Upper lobe of left lung (tissue), 6 donors: ENCODE measurements around the gene POLR3E. TPM values are rescaled to one million over a fixed set of nuclear protein-coding genes. Genes with fewer than 3 reads are reported as not detected.

Source experiments
- ATAC-seq, 2 donors: fragments of 200-7000 bp; cut with Tn5 transposase; one replicate each; pipeline ENCODE4 v1.9.1; 2022; ENCODE audit warnings: mild to moderate bottlenecking in 2 of 2, moderate library complexity in 2 of 2; ENCODE audit not compliant: low FRiP score in 2 of 2
- DNase-seq, 2 donors: peaks; one replicate each; pipeline ENCODE4 v3.0.0-alpha.2; 2019 to 2020
- H3K27ac ChIP-seq, 4 donors: fragments of 200-600 bp; sonication (generic); one replicate each; pipeline ENCODE4 v1.5.1; 2016 to 2019
- H3K27me3 ChIP-seq, 4 donors: fragments of 200-600 bp; sonication (generic); one replicate each; pipeline ENCODE4 v1.5.1; 2017 to 2019
- H3K36me3 ChIP-seq, 4 donors: fragments of 200-600 bp; sonication (generic); one replicate each; pipeline ENCODE4 v1.5.1; 2016 to 2019
- H3K4me1 ChIP-seq, 4 donors: fragments of 200-600 bp; sonication (generic); one replicate each; pipeline ENCODE4 v1.5.1; 2018 to 2019
- H3K4me3 ChIP-seq, 4 donors: fragments of 200-600 bp; sonication (generic); one replicate each; pipeline ENCODE4 v1.5.1; 2017 to 2019; ENCODE audit warnings: mild to moderate bottlenecking in 2 of 4, moderate library complexity in 1 of 4
- H3K9me3 ChIP-seq, 4 donors: fragments of 200-600 bp; sonication (generic); one replicate each; pipeline ENCODE4 v1.5.1; 2018 to 2019
- CTCF ChIP-seq, 6 experiments: fragments of 450-650 bp in 4 of 6; fragments of 200-600 bp in 2 of 6; sonication (generic) in 2 of 6; IDR thresholded peaks; one replicate each; pipeline ENCODE4 v1.5.1; 2016 to 2019; ENCODE audit warnings: antibody characterized with exemption in 6 of 6
- EP300 ChIP-seq, 4 donors: sonication (generic); formaldehyde crosslinking; IDR thresholded peaks; one replicate each; pipeline ENCODE4 v1.5.1; 2017; ENCODE audit warnings: antibody characterized with exemption in 4 of 4, control low read depth in 2 of 4
- POLR2A ChIP-seq, 4 donors: fragments of 450-650 bp; IDR thresholded peaks; one replicate each; pipeline ENCODE4 v1.5.1; 2016 to 2017; ENCODE audit warnings: antibody characterized with exemption in 4 of 4, mild to moderate bottlenecking in 2 of 4
- POLR2AphosphoS5 ChIP-seq, 2 donors: sonication (generic); formaldehyde crosslinking; IDR thresholded peaks; one replicate each; pipeline ENCODE4 v1.5.1; 2017; ENCODE audit warnings: antibody characterized with exemption in 2 of 2
- WGBS, 2 donors: methylation state at CpG; one replicate each; pipeline ENCODE4 v1.1.5; 2017 to 2018; 5-methylcytosine and 5-hydroxymethylcytosine counted together
- total RNA-seq, 6 donors: library from RNA; depleted of rRNA in 4 of 6; stranded (reverse); fragments of >200 nt in 4 of 6; gene quantifications; one replicate each; pipeline versions ENCODE4 v1.1.0 to v1.2.1, GENCODE V29; 2016 to 2021
- donor health status: DM: no; HTN: no; CAD: no; lungs with moderate emphysema.
- donor health status: DM: no; HTN: yes; CAD: no; lungs with severe emphysema.

The POLR3E gene
- total RNA-seq, 6 donors from 2014 or later, result 27.0 to 91.1 (median 47.0) TPM

GRCh38 chr16:22293137-22294106 lies 3.8 kb upstream of the POLR3E start:
- Histone ChIP-seq H3K36me3 (no peaks in the 10 kb centered on the region), H3K27ac (no peak overlapping the region), H3K4me1 (peaks cover 6 to 14% (median 8%) of the 10 kb centered on the region in 4 donors), H3K9me3 (no peaks in the 10 kb centered on the region), H3K4me3 (no peak overlapping the region), H3K27me3 (no peaks in the 10 kb centered on the region)
- DNase-seq (no peak), ATAC-seq (no peak)
- 83 to 87% methylated on average over 11 of the region's 11 CpGs for WGBS, 2 donors
- TF ChIP-seq POLR2A (IDR thresholded peaks at IDR 0.05), result no peak
- TF ChIP-seq EP300 (IDR thresholded peaks at IDR 0.05), result no peak
- TF ChIP-seq CTCF (IDR thresholded peaks at IDR 0.05), result no peak
- no peak for TF ChIP-seq POLR2AphosphoS5 (IDR thresholded peaks at IDR 0.05)

- ATAC-seq (no peak), DNase-seq (no peak)
- no peaks in the 10 kb centered on the region for H3K36me3 ChIP-seq
- no peaks in the 10 kb centered on the region for H3K9me3 ChIP-seq
- peaks cover 18 to 31% (median 23%) of the 10 kb centered on the region in 4 donors for H3K4me1 ChIP-seq
- no peaks in the 10 kb centered on the region for H3K27me3 ChIP-seq
- 3 to 4% methylated on average over 17 of the region's 17 CpGs for WGBS, 2 donors
- TF ChIP-seq POLR2AphosphoS5 (IDR thresholded peaks at IDR 0.05) (no peak), EP300 (IDR thresholded peaks at IDR 0.05) (no peak), CTCF (IDR thresholded peaks at IDR 0.05) (no peak), POLR2A (IDR thresholded peaks at IDR 0.05) (no peak)
- peak overlapping the region; percentile 45 to 81 (median 70) for H3K4me3 ChIP-seq
- H3K27ac ChIP-seq, result peak overlapping the region in 2 of 4 donors; percentile 54 to 89
These were observed 740 bp upstream of the POLR3E start for GRCh38 chr16:22296225-22297113.

- H3K4me3 ChIP-seq, result peak overlapping the region; percentile 44 to 81 (median 70)
- ATAC-seq (peak; percentile 56 to 65), DNase-seq (peak in 1 of 2 donors; percentile 59)
- H3K36me3 ChIP-seq, result peaks cover 0 to 10% (median 3%) of the 10 kb centered on the region in 4 donors
- TF ChIP-seq POLR2A (IDR thresholded peaks at IDR 0.05) (peak in 1 of 4 donors; percentile 29), CTCF (IDR thresholded peaks at IDR 0.05) (no peak), EP300 (IDR thresholded peaks at IDR 0.05) (peak in 1 of 4 donors; percentile 14), POLR2AphosphoS5 (IDR thresholded peaks at IDR 0.05) (peak in 1 of 2 donors; percentile 41)
- H3K4me1 ChIP-seq, result peaks cover 18 to 31% (median 23%) of the 10 kb centered on the region in 4 donors
- H3K9me3 ChIP-seq, result no peaks in the 10 kb centered on the region
- H3K27ac ChIP-seq, result peak overlapping the region; percentile 89 to 93 (median 92)
- no peaks in the 10 kb centered on the region for H3K27me3 ChIP-seq
- WGBS, 2 donors, result 0 to 1% methylated on average over 29 to 36 of the region's 39 CpGs
These were observed 893 bp downstream of the POLR3E start for GRCh38 chr16:22297871-22298733.

GRCh38 chr16:22299036-22299435 lies 1.8 kb downstream of the POLR3E start:
- Histone ChIP-seq H3K4me1 (peaks cover 18 to 31% (median 23%) of the 10 kb centered on the region in 4 donors), H3K27me3 (no peaks in the 10 kb centered on the region), H3K4me3 (peak overlapping the region in 1 of 4 donors; percentile 81), H3K27ac (peak overlapping the region in 2 of 4 donors; percentile 92 to 93), H3K36me3 (peaks cover 0 to 16% (median 7%) of the 10 kb centered on the region in 4 donors), H3K9me3 (no peaks in the 10 kb centered on the region)
- TF ChIP-seq CTCF (IDR thresholded peaks at IDR 0.05) (no peak), POLR2A (IDR thresholded peaks at IDR 0.05) (no peak), EP300 (IDR thresholded peaks at IDR 0.05) (no peak)
- WGBS, 2 donors, result 96 to 100% methylated on average over 1 of the region's 1 CpG
- DNase-seq (no peak), ATAC-seq (no peak)
